ENCODE measurements around the gene RELN.

Gene RELN

GRCh38 chr7:103605640-103606039 is 383.8 kb downstream of the RELN start:
- Histone ChIP-seq H3K4me3 (ENCODE audit: low read depth in 1 of 2, low read length in 1 of 2) (no peak overlapping the region), H3K36me3 (no peaks in the 10 kb centered on the region), H3K9me3 (no peaks in the 10 kb centered on the region), H3K27ac (no peak overlapping the region), H3K4me1 (ENCODE audit: control insufficient read depth in 1 of 2, insufficient read depth in 1 of 2, low read depth in 1 of 2, low read length in 1 of 2) (no peaks in the 10 kb centered on the region), H3K27me3 (no peaks in the 10 kb centered on the region)
- TF ChIP-seq CTCF (IDR thresholded peaks at IDR 0.05), result no peak

DNA sequence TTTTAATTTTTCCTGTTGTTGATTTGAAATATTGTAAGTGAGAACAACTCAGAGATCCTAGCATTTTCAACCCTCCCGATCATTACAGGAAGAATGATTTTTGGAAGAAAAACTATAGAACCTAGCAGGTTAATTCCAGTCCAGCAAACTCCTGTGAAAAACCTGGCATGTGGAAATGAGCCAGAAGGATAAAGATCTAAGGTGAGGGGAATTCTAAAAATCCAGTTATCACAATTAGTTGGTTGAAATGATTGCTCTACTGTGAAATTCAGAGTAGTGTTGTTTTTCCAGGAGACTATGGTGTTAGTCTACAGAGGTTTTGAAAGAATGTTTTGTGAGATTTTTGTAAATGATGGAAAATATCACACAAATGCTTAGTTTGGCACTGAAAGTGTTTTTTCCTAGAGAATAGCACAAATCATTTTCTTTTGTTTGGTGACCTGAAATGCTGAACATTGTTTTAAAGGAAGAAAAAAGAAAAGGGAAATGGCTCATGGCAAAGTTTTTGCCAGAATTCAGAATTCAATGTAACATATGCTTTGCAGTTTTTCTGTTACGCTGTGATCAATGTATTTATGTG is 391.0 kb downstream of the RELN start:
- Histone ChIP-seq H3K4me3 (ENCODE audit: low read depth in 1 of 2, low read length in 1 of 2) (no peak overlapping the region), H3K27me3 (peaks cover 9% of the 10 kb centered on the region), H3K4me1 (ENCODE audit: control insufficient read depth in 1 of 2, insufficient read depth in 1 of 2, low read depth in 1 of 2, low read length in 1 of 2) (no peaks in the 10 kb centered on the region), H3K9me3 (no peaks in the 10 kb centered on the region), H3K36me3 (no peaks in the 10 kb centered on the region), H3K27ac (no peak overlapping the region)
- no peak for TF ChIP-seq CTCF (IDR thresholded peaks at IDR 0.05)

- Histone ChIP-seq H3K27me3 (peaks cover 9% of the 10 kb centered on the region), H3K36me3 (no peaks in the 10 kb centered on the region), H3K4me3 (ENCODE audit: low read depth in 1 of 2, low read length in 1 of 2) (no peak overlapping the region), H3K4me1 (ENCODE audit: control insufficient read depth in 1 of 2, insufficient read depth in 1 of 2, low read depth in 1 of 2, low read length in 1 of 2) (no peaks in the 10 kb centered on the region), H3K9me3 (no peaks in the 10 kb centered on the region), H3K27ac (no peak overlapping the region)
- TF ChIP-seq CTCF (IDR thresholded peaks at IDR 0.05), result no peak
Measured at GRCh38 chr7:103597606-103598005, 391.9 kb downstream of the RELN start.

DNA sequence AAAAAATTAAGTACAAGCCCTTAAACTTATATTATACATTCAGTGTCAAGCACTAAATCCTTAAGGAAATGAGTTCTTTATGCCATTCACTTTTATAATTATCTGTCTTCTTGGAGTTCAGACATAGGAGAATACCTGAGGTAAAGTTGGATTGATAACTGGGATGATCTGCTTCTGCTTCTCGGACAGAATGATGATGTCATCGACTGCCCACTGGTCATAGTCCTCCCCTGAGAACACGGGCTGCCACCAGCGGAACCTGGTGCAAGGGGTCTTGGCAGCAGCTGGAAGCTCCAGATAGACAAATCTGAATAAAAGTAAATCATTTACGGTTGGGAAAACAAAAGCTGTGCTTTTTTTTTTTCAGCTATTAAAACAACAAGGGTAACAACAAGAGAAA is 395.3 kb downstream of the RELN start:
- H3K36me3 ChIP-seq, result no peaks in the 10 kb centered on the region
- TF ChIP-seq CTCF (IDR thresholded peaks at IDR 0.05), result no peak
- no peaks in the 10 kb centered on the region for H3K4me1 ChIP-seq (ENCODE audit: control insufficient read depth in 1 of 2, insufficient read depth in 1 of 2, low read depth in 1 of 2, low read length in 1 of 2)
- no peaks in the 10 kb centered on the region for H3K9me3 ChIP-seq
- H3K27ac ChIP-seq, result no peak overlapping the region
- no peak overlapping the region for H3K4me3 ChIP-seq (ENCODE audit: low read depth in 1 of 2, low read length in 1 of 2)
- peaks cover 9% of the 10 kb centered on the region for H3K27me3 ChIP-seq

GRCh38 chr7:103593691-103594090 is 395.8 kb downstream of the RELN start:
- H3K4me3 ChIP-seq (ENCODE audit: low read depth in 1 of 2, low read length in 1 of 2), result no peak overlapping the region
- H3K36me3 ChIP-seq, result no peaks in the 10 kb centered on the region
- no peaks in the 10 kb centered on the region for H3K9me3 ChIP-seq
- H3K4me1 ChIP-seq (ENCODE audit: control insufficient read depth in 1 of 2, insufficient read depth in 1 of 2, low read depth in 1 of 2, low read length in 1 of 2), result no peaks in the 10 kb centered on the region
- no peak overlapping the region for H3K27ac ChIP-seq
- TF ChIP-seq CTCF (IDR thresholded peaks at IDR 0.05), result no peak
- peaks cover 9% of the 10 kb centered on the region for H3K27me3 ChIP-seq

- TF ChIP-seq CTCF (IDR thresholded peaks at IDR 0.05), result no peak
- Histone ChIP-seq H3K27me3 (peaks cover 9% of the 10 kb centered on the region), H3K4me1 (ENCODE audit: control insufficient read depth in 1 of 2, insufficient read depth in 1 of 2, low read depth in 1 of 2, low read length in 1 of 2) (no peaks in the 10 kb centered on the region), H3K4me3 (ENCODE audit: low read depth in 1 of 2, low read length in 1 of 2) (no peak overlapping the region), H3K27ac (no peak overlapping the region), H3K36me3 (no peaks in the 10 kb centered on the region), H3K9me3 (no peaks in the 10 kb centered on the region)
Measured at GRCh38 chr7:103592844-103593243, 396.6 kb downstream of the RELN start.

Measured in neutrophil (primary cell).